Endodermal cell (in vitro differentiated cells): ENCODE measurements around the gene RPL13. TPM values are rescaled to one million over a fixed set of nuclear protein-coding genes. Genes with fewer than 3 reads are reported as not detected.
A peak's percentile ranks its signal among the peaks of the same experiment; 100 is the strongest.

ENCODE experiments used
- DNase-seq: peaks from one replicate; pipeline ENCODE4 v3.0.0-alpha.2; 2017
- H3K27ac ChIP-seq: 2 replicates; pipeline ENCODE4 v1.5.1; 2013; ENCODE audit warnings: mild to moderate bottlenecking, low read depth, low read length, moderate library complexity
- H3K27me3 ChIP-seq: 2 replicates; pipeline ENCODE4 v1.6.1; 2013; ENCODE audit warnings: mild to moderate bottlenecking, low read length, moderate library complexity; ENCODE audit not compliant: insufficient read depth, control insufficient read depth, poor library complexity, severe bottlenecking
- H3K36me3 ChIP-seq: 2 replicates; pipeline ENCODE4 v1.7.0; 2013; ENCODE audit warnings: mild to moderate bottlenecking, low read length, moderate library complexity; ENCODE audit not compliant: control insufficient read depth, insufficient read depth
- H3K4me1 ChIP-seq: one replicate; pipeline ENCODE4 v1.7.0; 2013; ENCODE audit warnings: low read length; ENCODE audit not compliant: control insufficient read depth, insufficient read depth
- H3K4me3 ChIP-seq: 2 replicates; pipeline ENCODE4 v1.5.1; 2013; ENCODE audit warnings: mild to moderate bottlenecking, low read length, moderate library complexity
- H3K9ac ChIP-seq: 2 replicates; pipeline ENCODE4 v1.6.1; 2013; ENCODE audit warnings: mild to moderate bottlenecking, low read length, moderate library complexity; ENCODE audit not compliant: poor library complexity, severe bottlenecking; ENCODE audit errors: extremely low read depth
- H3K9me3 ChIP-seq: 2 replicates; pipeline ENCODE4 v1.6.1; 2013; ENCODE audit warnings: mild to moderate bottlenecking, low read length, moderate library complexity; ENCODE audit not compliant: control insufficient read depth
- H3K27ac Mint-ChIP-seq: 2 replicates; pipeline ENCODE4 v1.8.0; 2020; ENCODE audit warnings: mixed read lengths
- H3K27me3 Mint-ChIP-seq: 2 replicates; pipeline ENCODE4 v1.8.0; 2021; ENCODE audit warnings: mild to moderate bottlenecking, mixed read lengths; ENCODE audit not compliant: insufficient read depth
- H3K36me3 Mint-ChIP-seq: 2 replicates; pipeline ENCODE4 v1.8.0; 2020; ENCODE audit warnings: low read depth, mixed read lengths
- H3K4me1 Mint-ChIP-seq: 2 replicates; pipeline ENCODE4 v1.8.0; 2020; ENCODE audit warnings: mixed read lengths
- H3K4me3 Mint-ChIP-seq: 2 replicates; pipeline ENCODE4 v1.8.0; 2020; ENCODE audit warnings: mild to moderate bottlenecking, moderate library complexity, mixed read lengths
- H3K9me3 Mint-ChIP-seq: 2 replicates; pipeline ENCODE4 v1.8.0; 2020; ENCODE audit warnings: mild to moderate bottlenecking, mixed read lengths
- CTCF ChIP-seq: fragments of 200-600 bp; sonication (generic); conservative IDR thresholded peaks from 2 replicates; pipeline ENCODE4 v1.5.0; 2021; ENCODE audit warnings: antibody characterized with exemption, mild to moderate bottlenecking
- WGBS, 2 experiments: methylation state at CpG; one replicate each; pipeline versions ENCODE4 v1.1.5 to v1.1.7; 2013; ENCODE audit warnings: missing lambda C conversion rate in 2 of 2, mixed read lengths in 1 of 2; ENCODE audit not compliant: insufficient coverage in 1 of 2, insufficient read length in 1 of 2; 5-methylcytosine and 5-hydroxymethylcytosine counted together
- total RNA-seq, 2 donors: library from RNA; stranded (reverse); fragmentation: NEBNext Ultra II Directional in 1 of 2; extraction: Animal tissue kit (Norgen Biotek cat#: 25700) in 1 of 2; gene quantifications; 2 replicates in 1 of 2; 3 replicates in 1 of 2; pipeline ENCODE4 v1.2.1, GENCODE V29; 2021

RPL13 gene
- total RNA-seq, 2 donors from 2014 or later: 1,911 to 2,019 TPM

- no peaks in the 10 kb centered on the region for H3K27me3 ChIP-seq
- no peaks in the 10 kb centered on the region for H3K9me3 ChIP-seq
- DNase-seq: no peak
- no peak overlapping the region for H3K27ac ChIP-seq
- WGBS, 2 experiments: 95 to 100% methylated on average over 3 to 15 of the region's 24 CpGs
- no peaks in the 10 kb centered on the region for H3K9me3 Mint-ChIP-seq
- no peak overlapping the region for H3K4me3 Mint-ChIP-seq
- H3K27me3 Mint-ChIP-seq: no peaks in the 10 kb centered on the region
- no peak overlapping the region for H3K9ac ChIP-seq
- H3K27ac Mint-ChIP-seq: no peak overlapping the region
- no peak overlapping the region for H3K4me3 ChIP-seq
- H3K4me1 ChIP-seq: no peaks in the 10 kb centered on the region
- H3K36me3 ChIP-seq: peaks cover 74% of the 10 kb centered on the region
- no peak for TF ChIP-seq CTCF
- peaks cover 66% of the 10 kb centered on the region for H3K36me3 Mint-ChIP-seq
- H3K4me1 Mint-ChIP-seq: no peaks in the 10 kb centered on the region
Measured at GRCh38 chr16:89536371-89536770, 24.1 kb upstream of the RPL13 start.

DNA sequence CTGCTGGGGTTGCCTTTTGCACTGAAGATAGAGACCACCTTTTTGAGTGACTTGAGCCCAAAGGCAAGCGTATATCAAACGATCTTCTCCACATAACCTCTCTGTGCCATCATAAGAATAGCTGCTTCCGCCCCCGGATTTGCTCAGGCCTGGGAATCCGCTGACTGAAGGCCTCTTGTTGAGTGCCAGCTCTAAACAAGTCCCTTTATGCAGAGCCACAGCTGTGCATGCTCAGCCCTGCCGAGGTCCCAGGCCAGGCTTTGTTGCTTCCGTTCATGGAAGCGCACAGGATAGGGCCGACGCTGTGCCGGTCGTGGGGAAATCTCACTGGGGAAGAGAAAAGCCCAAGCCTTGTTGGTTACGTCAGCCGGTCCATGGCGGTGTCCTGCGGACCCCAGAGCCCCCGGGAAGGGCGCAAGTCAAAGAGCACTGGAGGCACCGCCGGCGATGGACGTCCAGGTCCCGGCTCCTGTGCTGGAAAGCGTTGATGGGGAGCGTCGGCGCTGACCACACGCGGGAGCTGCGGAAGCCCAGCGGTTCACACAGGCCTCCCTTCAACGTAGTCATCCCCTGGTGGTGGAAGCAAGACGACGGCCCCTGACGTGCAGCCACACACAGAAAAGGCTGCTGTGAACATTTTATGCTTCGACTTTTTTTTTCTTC, 23.5 kb upstream of the RPL13 start:
- Mint-ChIP-seq H3K27me3 (no peaks in the 10 kb centered on the region), H3K9me3 (no peaks in the 10 kb centered on the region), H3K27ac (no peak overlapping the region), H3K36me3 (peaks cover 62% of the 10 kb centered on the region), H3K4me3 (no peak overlapping the region), H3K4me1 (no peaks in the 10 kb centered on the region)
- 94 to 95% methylated on average over 32 to 36 of the region's 36 CpGs for WGBS, 2 experiments
- H3K27me3 ChIP-seq: no peaks in the 10 kb centered on the region
- no peaks in the 10 kb centered on the region for H3K9me3 ChIP-seq
- no peak overlapping the region for H3K9ac ChIP-seq
- no peaks in the 10 kb centered on the region for H3K4me1 ChIP-seq
- no peak overlapping the region for H3K27ac ChIP-seq
- no peak overlapping the region for H3K4me3 ChIP-seq
- DNase-seq: no peak
- H3K36me3 ChIP-seq: peaks cover 74% of the 10 kb centered on the region
- peak; percentile 25 for TF ChIP-seq CTCF

- WGBS, 2 experiments: 93 to 97% methylated on average over 7 of the region's 7 CpGs
- no peaks in the 10 kb centered on the region for H3K27me3 ChIP-seq
- H3K4me1 ChIP-seq: no peaks in the 10 kb centered on the region
- DNase-seq: no peak
- Mint-ChIP-seq H3K9me3 (no peaks in the 10 kb centered on the region), H3K27me3 (no peaks in the 10 kb centered on the region), H3K4me1 (no peaks in the 10 kb centered on the region), H3K27ac (no peak overlapping the region), H3K4me3 (no peak overlapping the region), H3K36me3 (peaks cover 61% of the 10 kb centered on the region)
- H3K36me3 ChIP-seq: peaks cover 71% of the 10 kb centered on the region
- no peak overlapping the region for H3K27ac ChIP-seq
- no peak overlapping the region for H3K9ac ChIP-seq
- TF ChIP-seq CTCF: no peak
- H3K9me3 ChIP-seq: no peaks in the 10 kb centered on the region
- no peak overlapping the region for H3K4me3 ChIP-seq
Measured at GRCh38 chr16:89537549-89537925, 22.9 kb upstream of the RPL13 start.
